ENCODE data around the gene HOXD1.
A peak's percentile ranks its signal among the peaks of the same experiment; 100 is the strongest.

HOXD1 gene

DNA sequence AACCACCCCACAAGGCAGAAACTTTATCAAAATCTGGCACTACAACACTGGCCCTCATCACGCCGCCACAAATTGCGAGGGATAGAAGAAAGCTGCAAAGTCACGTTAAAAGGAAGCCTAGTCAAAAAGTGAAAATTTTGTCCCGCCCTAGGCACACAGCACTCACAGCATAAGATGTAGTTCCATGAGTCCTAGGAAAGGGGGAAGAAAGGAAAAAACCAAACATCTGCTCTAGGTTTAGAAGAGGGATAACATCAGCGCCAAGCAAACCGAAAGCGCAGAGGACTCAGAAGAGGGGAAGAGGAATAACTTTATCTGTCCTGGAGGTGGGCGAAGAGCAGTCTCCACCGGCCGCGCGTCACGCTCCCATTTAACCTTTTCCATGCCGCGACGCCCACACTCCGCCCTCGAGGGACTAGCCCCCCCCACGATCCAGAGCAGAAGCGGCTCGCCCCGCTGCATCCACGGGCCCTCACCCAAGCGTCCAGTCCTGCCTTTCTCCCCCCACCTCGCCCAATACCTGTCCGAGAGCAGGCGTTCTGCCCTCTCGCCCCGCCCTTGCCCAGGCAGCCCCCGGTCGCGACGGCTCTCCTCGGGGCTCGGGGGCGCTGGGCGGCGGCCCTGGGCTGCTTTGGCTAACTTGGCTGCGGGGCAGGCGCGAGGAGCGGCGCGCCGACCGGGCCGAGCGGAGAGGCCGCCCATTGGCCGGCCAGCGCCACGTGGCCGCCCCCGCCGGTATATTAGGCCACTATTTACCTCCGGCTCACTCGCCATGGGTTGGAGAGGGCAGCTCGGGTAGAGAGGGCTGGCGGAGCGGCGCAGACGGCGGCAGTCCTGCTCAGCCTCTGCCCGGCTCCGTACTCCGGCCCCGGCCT, at the start of gene HOXD1:
TSS of gene HOXD1 (plus strand) at position 770 of the 875 bp plus-strand sequence. CDS start 134 bp downstream, outside the sequence.
- no peak for DNase-seq (ENCODE audit: low read depth in 2 of 3, low spot score in 2 of 3)

DNA sequence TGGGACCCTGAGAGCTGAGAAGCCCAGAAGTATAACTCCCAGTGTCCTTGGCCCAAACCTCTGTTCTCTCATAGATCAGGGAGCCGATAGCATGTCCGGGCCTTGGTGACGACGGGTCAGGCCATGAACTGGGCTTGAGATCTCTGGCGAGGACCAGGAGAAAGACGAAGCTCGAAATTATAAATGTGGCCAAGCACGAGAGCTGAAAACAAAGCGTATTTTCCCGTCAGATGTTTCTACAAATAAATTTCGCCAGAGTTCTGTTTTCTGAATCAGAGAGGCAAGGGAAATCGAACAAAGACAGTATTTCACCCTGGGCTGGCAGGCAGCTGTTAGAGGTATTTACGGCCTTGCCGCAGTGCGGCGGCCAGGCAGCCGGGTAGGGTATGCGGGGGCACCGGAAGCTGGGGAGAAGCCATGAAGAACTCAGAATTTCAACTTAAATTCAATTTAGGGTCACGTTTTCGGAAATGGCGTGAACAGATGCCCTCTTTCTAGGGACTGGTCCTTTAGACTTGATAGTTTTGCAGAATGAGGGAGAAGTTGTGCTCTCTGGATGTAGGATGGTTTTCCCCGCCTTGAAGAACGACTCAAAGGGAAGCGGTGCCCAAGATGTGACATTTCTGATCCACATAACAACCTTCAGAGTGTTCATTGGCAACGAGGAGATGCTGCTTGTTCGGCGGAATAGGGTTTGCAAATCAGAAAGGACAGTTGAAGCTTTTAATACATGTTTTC, 49.4 kb upstream of the HOXD1 start:
- no peak for DNase-seq (ENCODE audit: low read depth in 2 of 3, low spot score in 2 of 3)

DNA sequence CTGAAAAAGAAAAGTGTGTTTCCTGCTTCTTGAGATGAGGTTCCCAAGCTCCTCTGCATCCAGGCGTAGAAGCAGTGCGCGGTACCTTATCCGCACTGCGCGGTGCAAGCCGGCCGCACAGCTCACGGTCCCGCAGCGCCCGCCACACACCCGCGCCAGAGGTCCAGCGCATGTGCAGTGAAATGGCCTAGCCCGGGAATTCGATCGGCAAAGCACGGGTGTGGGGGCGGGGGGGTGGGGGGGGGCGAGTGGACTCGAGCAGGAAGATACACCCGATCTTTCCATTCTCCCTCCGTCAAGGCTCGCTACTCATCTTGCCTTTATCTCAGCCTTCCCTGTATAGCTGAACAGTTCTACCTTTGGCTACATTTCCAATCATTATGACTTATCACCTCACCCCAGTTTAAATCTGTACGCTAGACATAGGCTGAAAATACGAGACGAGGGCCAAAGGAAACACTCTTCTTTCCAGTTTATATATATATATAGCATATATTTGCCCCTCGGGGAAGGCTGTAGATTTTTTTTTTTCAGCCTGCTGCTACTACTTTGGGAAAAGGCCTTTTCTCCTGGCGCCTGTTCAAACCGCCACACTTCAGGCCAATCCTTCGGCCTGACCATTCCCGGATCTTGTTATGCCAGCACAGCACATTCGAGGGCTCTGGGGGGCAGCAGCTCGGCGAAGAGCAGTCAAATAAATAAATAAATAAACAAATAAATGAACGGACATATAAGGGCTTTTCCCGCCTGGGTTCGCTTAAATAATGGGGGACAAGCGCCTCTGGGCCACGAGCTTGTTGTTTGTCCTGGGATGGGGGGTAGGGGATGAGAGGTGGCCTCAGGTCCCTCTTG, 48.6 kb upstream of the HOXD1 start:
- DNase-seq (ENCODE audit: low read depth in 2 of 3, low spot score in 2 of 3): no peak

GRCh38 chr2:176140513-176141317, 47.8 kb upstream of the HOXD1 start:
- DNase-seq (ENCODE audit: low read depth in 2 of 3, low spot score in 2 of 3): peak; percentile 39 to 60 (median 57)

DNA sequence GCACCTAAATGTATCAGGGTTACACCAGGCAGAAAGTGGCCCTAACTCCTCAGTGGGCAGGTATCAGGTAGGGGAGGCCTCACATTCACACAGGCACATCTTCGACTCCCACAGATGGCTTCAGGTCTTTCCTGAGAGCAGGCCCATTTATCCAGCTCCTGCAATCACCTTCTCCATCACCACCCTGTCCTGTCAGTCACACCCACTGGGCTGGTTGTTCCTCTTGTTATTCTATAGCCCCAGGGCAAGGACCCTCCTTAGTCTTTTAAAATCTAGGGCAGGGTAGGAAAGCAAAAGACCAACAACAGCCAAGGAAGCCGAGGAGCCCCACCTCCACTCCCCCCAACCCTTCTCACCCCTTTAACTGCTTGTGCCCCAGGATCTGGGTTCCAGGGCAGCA, 46.2 kb upstream of the HOXD1 start:
- DNase-seq (ENCODE audit: low read depth in 2 of 3, low spot score in 2 of 3): no peak

DNA sequence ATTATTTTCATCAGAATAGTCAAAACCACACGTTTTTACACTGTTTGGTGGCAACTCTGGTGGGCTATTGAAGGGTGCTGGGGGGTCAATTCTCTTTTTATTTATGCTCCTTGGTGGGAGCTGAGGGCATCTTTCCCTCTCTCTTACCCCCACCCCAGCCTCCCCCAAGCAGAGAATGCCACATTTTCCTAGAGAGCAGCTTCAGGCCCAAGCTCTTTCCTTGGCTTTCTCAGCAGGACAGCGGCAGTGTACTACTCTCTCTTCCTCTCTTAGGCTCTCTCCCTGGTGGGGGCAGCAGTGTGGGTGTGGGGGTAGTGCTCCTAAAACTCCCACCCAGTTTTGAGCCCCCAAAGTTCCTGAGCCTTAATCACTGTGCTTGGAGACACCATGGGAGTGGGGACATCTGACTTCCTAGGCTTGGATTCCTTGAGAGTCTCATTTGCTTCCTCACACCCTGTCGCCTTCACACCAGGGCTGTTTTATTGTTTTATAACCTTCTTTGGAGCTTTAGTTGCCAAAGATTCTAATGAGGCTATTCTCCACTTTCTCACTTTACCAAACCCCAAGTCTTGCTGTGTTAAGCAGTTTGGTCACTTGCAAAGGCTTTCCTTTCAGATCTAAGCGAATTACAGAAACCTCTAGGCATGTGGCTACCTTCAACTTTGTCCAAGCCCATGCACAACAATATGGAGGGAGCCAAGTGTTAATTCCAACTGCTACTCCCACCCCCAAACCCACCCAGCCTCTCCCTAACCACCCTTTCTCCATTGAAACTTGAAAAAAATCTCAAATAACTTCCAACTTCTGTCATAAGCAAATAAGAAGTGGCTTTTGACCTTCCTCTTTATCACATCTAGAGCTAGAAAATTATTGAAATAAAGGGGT, 43.1 kb upstream of the HOXD1 start:
- no peak for DNase-seq (ENCODE audit: low read depth in 2 of 3, low spot score in 2 of 3)

GRCh38 chr2:176146101-176146500, 42.4 kb upstream of the HOXD1 start:
- DNase-seq (ENCODE audit: low read depth in 2 of 3, low spot score in 2 of 3): no peak

- DNase-seq (ENCODE audit: low read depth in 2 of 3, low spot score in 2 of 3): no peak
These were observed 41.8 kb upstream of the HOXD1 start for GRCh38 chr2:176146645-176147044.

- DNase-seq (ENCODE audit: low read depth in 2 of 3, low spot score in 2 of 3): no peak
These were observed 41.2 kb upstream of the HOXD1 start for GRCh38 chr2:176147210-176147799.

GRCh38 chr2:176147800-176148496, 40.5 kb upstream of the HOXD1 start:
- DNase-seq (ENCODE audit: low read depth in 2 of 3, low spot score in 2 of 3): no peak

DNA sequence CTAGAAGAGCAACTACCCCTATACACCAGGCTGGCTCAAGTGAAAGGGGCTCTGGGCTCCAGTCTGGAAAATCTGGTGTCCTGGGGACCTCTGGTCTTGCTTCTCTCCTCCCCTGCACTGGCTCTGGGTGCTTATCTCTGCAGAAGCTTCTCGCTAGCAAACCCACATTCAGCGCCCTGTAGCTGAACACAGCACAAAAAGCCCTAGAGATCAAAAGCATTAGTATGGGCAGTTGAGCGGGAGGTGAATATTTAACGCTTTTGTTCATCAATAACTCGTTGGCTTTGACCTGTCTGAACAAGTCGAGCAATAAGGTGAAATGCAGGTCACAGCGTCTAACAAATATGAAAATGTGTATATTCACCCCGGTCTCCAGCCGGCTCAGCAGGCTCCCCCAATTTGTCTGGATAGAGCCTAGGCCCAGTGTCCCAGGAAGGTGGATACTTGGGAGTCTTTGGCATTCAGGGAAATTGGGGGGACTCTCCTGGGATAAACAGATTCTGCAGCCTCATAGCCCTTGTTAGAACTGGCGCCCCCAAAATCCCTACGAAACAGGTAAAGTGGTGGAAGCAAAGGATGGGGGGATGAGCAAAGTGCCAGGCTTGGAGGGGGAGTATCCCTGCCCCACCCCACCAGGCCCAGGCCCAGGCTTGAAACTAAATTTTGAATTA, 39.6 kb upstream of the HOXD1 start:
- no peak for DNase-seq (ENCODE audit: low read depth in 2 of 3, low spot score in 2 of 3)

DNA sequence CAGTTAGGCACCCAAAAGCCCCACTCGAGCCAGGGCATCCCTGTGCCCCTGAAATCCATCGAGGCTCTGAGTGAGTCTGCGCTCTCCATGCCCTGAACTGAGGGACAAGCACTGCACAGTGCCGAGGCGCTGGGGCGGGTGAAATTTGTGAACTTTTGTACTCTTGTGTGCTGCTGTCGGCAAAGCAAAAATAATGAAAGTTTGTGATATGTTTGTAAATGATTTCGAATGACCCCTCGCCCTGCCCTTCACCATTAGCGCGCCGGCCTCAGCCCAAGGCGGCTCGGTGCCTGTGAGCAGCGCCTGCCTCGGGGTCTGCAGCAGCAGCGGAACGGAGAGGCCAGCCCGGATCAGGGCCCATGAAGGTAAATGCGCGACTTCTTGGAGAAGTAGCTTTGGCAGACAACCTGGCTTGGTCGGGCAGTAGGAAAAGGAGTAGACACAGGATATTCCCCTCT, 39.0 kb upstream of the HOXD1 start:
- DNase-seq (ENCODE audit: low read depth in 2 of 3, low spot score in 2 of 3): no peak

- no peak for DNase-seq (ENCODE audit: low read depth in 2 of 3, low spot score in 2 of 3)
These were observed 38.4 kb upstream of the HOXD1 start for GRCh38 chr2:176149939-176150583.

DNA sequence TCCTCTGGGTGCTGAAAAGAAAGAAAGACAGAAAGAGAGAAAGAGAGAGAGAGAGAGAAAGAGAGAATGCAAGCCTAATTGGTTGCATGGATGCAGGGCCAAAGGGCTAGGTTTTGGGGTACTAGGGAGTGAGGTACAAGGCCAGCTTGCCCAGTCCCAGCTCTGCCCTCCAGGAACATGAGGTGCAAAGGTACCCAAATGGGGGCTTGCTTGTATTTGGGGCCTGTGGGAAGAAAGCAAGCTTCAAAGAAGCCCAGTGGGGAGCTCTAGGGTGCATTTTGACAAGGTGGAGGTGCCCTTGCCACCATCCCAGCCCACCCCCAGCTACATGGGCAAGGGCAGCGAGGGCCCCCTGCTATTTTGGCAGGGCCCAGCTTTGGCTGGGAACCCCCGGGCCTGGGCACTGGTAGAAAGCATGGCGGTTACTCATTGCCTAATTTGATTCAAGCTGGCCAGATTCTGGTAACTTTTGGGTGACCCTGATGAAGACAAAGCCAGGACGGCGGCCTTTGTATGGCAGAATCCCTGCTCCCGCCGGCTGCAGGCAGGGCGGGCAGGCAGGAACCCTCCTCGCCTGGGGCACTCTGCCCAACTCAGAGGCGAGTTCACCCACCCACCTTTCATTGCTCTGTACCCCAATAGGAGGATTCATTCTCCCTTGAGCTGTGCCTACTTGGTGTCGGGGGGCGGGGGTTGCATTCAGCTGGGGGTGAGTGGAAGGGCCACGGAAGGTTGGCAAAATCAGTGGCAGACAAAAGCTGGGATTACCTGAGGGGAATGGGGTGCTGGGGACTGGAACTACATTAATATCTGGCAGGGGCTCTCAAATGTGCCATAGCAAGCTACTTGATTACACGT, 37.7 kb upstream of the HOXD1 start:
- DNase-seq (ENCODE audit: low read depth in 2 of 3, low spot score in 2 of 3): no peak

- DNase-seq (ENCODE audit: low read depth in 2 of 3, low spot score in 2 of 3): no peak
These were observed 36.8 kb upstream of the HOXD1 start, which contains the start of gene HOXD4 for GRCh38 chr2:176151442-176152287. Gene HOXD4 (plus strand): TSS chr2:176151550. CDS start chr2:176151634, 84 bp downstream.
